Measurements from ENCODE around the gene KDM4B. TPM values are rescaled to one million over a fixed set of nuclear protein-coding genes. Genes with fewer than 3 reads are reported as not detected.

Gene KDM4B
- total RNA-seq, 1 donor from 2014 or later: 34.1 TPM

GRCh38 chr19:4996701-4997100, 27.8 kb downstream of the KDM4B start:
- no peak for DNase-seq
- H3K27ac ChIP-seq (replicated peaks): no peak overlapping the region
- TF ChIP-seq, protein P1, sequence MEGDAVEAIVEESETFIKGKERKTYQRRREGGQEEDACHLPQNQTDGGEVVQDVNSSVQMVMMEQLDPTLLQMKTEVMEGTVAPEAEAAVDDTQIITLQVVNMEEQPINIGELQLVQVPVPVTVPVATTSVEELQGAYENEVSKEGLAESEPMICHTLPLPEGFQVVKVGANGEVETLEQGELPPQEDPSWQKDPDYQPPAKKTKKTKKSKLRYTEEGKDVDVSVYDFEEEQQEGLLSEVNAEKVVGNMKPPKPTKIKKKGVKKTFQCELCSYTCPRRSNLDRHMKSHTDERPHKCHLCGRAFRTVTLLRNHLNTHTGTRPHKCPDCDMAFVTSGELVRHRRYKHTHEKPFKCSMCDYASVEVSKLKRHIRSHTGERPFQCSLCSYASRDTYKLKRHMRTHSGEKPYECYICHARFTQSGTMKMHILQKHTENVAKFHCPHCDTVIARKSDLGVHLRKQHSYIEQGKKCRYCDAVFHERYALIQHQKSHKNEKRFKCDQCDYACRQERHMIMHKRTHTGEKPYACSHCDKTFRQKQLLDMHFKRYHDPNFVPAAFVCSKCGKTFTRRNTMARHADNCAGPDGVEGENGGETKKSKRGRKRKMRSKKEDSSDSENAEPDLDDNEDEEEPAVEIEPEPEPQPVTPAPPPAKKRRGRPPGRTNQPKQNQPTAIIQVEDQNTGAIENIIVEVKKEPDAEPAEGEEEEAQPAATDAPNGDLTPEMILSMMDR (IDR thresholded peaks at IDR 0.05; ENCODE audit: borderline replicate concordance): no peak
- no peak overlapping the region for H3K4me3 ChIP-seq
- H3K27me3 ChIP-seq (ENCODE audit: low read depth): no peaks in the 10 kb centered on the region
- H3K36me3 ChIP-seq: peaks cover 19% of the 10 kb centered on the region
- H3K9me3 ChIP-seq (replicated peaks): no peaks in the 10 kb centered on the region
- peaks cover 10% of the 10 kb centered on the region for H3K4me1 ChIP-seq
- intact Hi-C loops (cut with micrococcal nuclease): no loop called here

- Histone ChIP-seq H3K9me3 (replicated peaks) (no peaks in the 10 kb centered on the region), H3K36me3 (peaks cover 19% of the 10 kb centered on the region), H3K27me3 (ENCODE audit: low read depth) (no peaks in the 10 kb centered on the region), H3K4me1 (peaks cover 8% of the 10 kb centered on the region), H3K4me3 (no peak overlapping the region), H3K27ac (replicated peaks) (no peak overlapping the region)
- intact Hi-C loops (cut with micrococcal nuclease): no loop called here
- TF ChIP-seq, protein P1 (IDR thresholded peaks at IDR 0.05; ENCODE audit: borderline replicate concordance): no peak
- DNase-seq: no peak
Measured at GRCh38 chr19:4997297-4997696, 28.4 kb downstream of the KDM4B start.

GRCh38 chr19:5000120-5000611, 31.3 kb downstream of the KDM4B start:
- H3K9me3 ChIP-seq (replicated peaks): no peaks in the 10 kb centered on the region
- peaks cover 19% of the 10 kb centered on the region for H3K36me3 ChIP-seq
- H3K4me1 ChIP-seq: peaks cover 5% of the 10 kb centered on the region
- H3K27me3 ChIP-seq (ENCODE audit: low read depth): no peaks in the 10 kb centered on the region
- TF ChIP-seq, protein P1 (IDR thresholded peaks at IDR 0.05; ENCODE audit: borderline replicate concordance): no peak
- no peak overlapping the region for H3K27ac ChIP-seq (replicated peaks)
- DNase-seq: no peak
- H3K4me3 ChIP-seq: no peak overlapping the region
- intact Hi-C loops (cut with micrococcal nuclease): no loop called here

GRCh38 chr19:5001615-5002014, 32.7 kb downstream of the KDM4B start:
- Histone ChIP-seq H3K36me3 (peaks cover 13% of the 10 kb centered on the region), H3K4me3 (no peak overlapping the region), H3K9me3 (replicated peaks) (no peaks in the 10 kb centered on the region), H3K4me1 (peaks cover 19% of the 10 kb centered on the region), H3K27ac (replicated peaks) (no peak overlapping the region), H3K27me3 (ENCODE audit: low read depth) (no peaks in the 10 kb centered on the region)
- intact Hi-C loops (cut with micrococcal nuclease): no loop called here
- TF ChIP-seq, protein P1 (IDR thresholded peaks at IDR 0.05; ENCODE audit: borderline replicate concordance): peak; percentile 73
- no peak for DNase-seq

DNA sequence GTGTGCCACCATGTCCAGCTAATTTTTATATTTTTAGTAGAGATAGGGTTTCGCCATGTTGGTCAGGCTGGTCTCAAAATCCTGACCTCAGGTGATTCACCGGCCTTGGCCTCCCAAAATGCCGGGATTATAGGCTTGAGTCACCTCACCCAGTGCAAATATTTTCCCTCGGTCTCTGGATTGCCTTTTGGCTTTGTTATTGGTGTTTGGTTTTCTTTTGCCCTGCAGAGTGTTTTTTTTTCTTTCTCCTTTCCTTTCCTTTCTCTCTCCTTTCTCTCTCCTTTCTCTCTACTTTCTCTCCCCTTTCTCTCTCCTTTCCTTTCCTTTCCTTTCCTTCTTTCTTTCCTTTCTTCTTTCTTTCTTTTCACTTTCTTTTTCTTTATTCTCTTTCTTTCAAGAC, 33.2 kb downstream of the KDM4B start:
- peaks cover 11% of the 10 kb centered on the region for H3K36me3 ChIP-seq
- intact Hi-C loops (cut with micrococcal nuclease): no loop called here
- TF ChIP-seq, protein P1 (IDR thresholded peaks at IDR 0.05; ENCODE audit: borderline replicate concordance): no peak
- DNase-seq: no peak
- H3K27ac ChIP-seq (replicated peaks): no peak overlapping the region
- peaks cover 24% of the 10 kb centered on the region for H3K4me1 ChIP-seq
- H3K4me3 ChIP-seq: no peak overlapping the region
- H3K27me3 ChIP-seq (ENCODE audit: low read depth): no peaks in the 10 kb centered on the region
- no peaks in the 10 kb centered on the region for H3K9me3 ChIP-seq (replicated peaks)

All from left ventricle myocardium inferior (tissue), 1 donor.